Neural cell (in vitro differentiated cells): ENCODE measurements around the gene ADCY5.

Source experiments
- EP300 ChIP-seq: fragments of 450-650 bp; conservative IDR thresholded peaks from 2 replicates; pipeline ENCODE4 v1.6.1; 2014; ENCODE audit warnings: antibody characterized with exemption, mild to moderate bottlenecking, moderate library complexity; ENCODE audit not compliant: poor library complexity, severe bottlenecking
- EZH2 ChIP-seq: fragments of 200-600, 300-800 bp; shearing (Covaris generic), sonication (generic); IDR thresholded peaks from 2 replicates; pipeline ENCODE4 v1.6.1; 2014; ENCODE audit warnings: antibody characterized with exemption, low read length, borderline replicate concordance, mild to moderate bottlenecking; ENCODE audit not compliant: insufficient read depth, poor library complexity, severe bottlenecking
- POLR2AphosphoS5 ChIP-seq: IDR thresholded peaks from 2 replicates; pipeline ENCODE4 v1.6.1; 2012
- RAD21 ChIP-seq: fragments of 450-650 bp; conservative IDR thresholded peaks from 2 replicates; pipeline ENCODE4 v1.6.1; 2014; ENCODE audit warnings: antibody characterized with exemption, mild to moderate bottlenecking, moderate library complexity
- REST ChIP-seq: IDR thresholded peaks from 2 replicates; pipeline ENCODE4 v1.6.1; 2012; ENCODE audit warnings: borderline replicate concordance
- TAF1 ChIP-seq: IDR thresholded peaks from 2 replicates; pipeline ENCODE4 v1.6.1; 2012; ENCODE audit warnings: low read depth
- TF ChIP-seq, protein P1 (sequence below): fragments of 450-650 bp; IDR thresholded peaks from 2 replicates; pipeline ENCODE4 v1.5.1; 2014; ENCODE audit warnings: antibody characterized with exemption, mild to moderate bottlenecking, moderate library complexity; ENCODE audit not compliant: poor library complexity, severe bottlenecking

DNA sequence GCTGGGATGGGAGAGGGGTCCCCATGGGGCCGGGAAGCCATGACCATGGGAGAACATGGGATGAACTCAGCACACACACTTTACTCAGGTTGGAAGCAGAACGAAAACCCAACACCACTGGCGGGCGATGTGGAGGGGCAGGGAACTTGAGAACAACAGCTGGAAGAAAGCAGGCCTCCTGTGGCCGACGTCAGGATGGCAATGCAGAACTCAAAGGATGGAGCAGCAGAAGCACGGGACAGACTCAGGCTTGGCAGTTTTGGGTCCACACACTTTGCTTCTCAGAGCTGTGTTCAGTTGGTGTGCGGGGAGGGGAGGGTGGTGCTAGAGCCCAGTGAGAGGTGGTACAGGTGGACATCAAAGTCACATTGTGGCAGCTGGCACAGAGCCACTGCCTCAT lies 166.4 kb downstream of the ADCY5 start:
- TF ChIP-seq, protein P1, sequence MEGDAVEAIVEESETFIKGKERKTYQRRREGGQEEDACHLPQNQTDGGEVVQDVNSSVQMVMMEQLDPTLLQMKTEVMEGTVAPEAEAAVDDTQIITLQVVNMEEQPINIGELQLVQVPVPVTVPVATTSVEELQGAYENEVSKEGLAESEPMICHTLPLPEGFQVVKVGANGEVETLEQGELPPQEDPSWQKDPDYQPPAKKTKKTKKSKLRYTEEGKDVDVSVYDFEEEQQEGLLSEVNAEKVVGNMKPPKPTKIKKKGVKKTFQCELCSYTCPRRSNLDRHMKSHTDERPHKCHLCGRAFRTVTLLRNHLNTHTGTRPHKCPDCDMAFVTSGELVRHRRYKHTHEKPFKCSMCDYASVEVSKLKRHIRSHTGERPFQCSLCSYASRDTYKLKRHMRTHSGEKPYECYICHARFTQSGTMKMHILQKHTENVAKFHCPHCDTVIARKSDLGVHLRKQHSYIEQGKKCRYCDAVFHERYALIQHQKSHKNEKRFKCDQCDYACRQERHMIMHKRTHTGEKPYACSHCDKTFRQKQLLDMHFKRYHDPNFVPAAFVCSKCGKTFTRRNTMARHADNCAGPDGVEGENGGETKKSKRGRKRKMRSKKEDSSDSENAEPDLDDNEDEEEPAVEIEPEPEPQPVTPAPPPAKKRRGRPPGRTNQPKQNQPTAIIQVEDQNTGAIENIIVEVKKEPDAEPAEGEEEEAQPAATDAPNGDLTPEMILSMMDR: no peak
- TF ChIP-seq POLR2AphosphoS5: no peak
- TF ChIP-seq RAD21: no peak
- no peak for TF ChIP-seq TAF1
- no peak for TF ChIP-seq EP300
- no peak for TF ChIP-seq EZH2
- no peak for TF ChIP-seq REST
